Measurements from ENCODE around the gene DSC1.

Gene DSC1, protein sequence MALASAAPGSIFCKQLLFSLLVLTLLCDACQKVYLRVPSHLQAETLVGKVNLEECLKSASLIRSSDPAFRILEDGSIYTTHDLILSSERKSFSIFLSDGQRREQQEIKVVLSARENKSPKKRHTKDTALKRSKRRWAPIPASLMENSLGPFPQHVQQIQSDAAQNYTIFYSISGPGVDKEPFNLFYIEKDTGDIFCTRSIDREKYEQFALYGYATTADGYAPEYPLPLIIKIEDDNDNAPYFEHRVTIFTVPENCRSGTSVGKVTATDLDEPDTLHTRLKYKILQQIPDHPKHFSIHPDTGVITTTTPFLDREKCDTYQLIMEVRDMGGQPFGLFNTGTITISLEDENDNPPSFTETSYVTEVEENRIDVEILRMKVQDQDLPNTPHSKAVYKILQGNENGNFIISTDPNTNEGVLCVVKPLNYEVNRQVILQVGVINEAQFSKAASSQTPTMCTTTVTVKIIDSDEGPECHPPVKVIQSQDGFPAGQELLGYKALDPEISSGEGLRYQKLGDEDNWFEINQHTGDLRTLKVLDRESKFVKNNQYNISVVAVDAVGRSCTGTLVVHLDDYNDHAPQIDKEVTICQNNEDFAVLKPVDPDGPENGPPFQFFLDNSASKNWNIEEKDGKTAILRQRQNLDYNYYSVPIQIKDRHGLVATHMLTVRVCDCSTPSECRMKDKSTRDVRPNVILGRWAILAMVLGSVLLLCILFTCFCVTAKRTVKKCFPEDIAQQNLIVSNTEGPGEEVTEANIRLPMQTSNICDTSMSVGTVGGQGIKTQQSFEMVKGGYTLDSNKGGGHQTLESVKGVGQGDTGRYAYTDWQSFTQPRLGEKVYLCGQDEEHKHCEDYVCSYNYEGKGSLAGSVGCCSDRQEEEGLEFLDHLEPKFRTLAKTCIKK

DNA sequence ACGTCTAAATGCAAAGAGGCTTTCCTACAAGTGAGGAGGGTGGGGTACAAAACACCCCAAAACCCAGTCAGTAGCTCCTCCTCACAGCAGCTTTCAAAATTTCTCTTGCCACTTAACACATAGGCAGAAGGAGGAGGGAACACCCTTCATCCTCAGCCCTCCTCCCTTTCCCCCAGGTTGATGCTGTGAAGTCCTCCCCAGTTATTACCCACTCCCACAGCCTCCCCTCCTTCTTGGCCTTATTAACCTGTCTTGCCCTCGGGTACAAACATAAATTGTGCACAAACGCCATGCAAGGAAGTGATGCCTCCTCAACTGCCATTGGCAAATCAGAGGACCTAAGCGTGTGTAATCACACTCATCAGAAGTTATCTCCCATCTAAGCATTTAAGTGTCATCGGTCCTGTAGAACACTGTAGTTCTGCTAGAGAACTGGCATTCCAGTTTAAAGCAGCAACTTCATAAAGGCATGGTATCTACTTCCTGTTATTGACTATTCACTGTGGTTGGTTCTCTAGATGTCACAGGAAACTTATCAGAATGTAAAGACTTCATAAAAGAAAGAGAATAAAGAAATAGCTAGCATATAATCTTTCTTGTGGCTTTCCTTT is at the start of gene DSC1:
TSS of gene DSC1 (minus strand) at position 32 of the 611 bp plus-strand sequence. CDS start 262 bp downstream, outside the sequence.
- Histone ChIP-seq H3K27ac (no peak within 1 kb of the TSS), H3K4me3 (no peak within 1 kb of the TSS)
- TF ChIP-seq, protein P1, sequence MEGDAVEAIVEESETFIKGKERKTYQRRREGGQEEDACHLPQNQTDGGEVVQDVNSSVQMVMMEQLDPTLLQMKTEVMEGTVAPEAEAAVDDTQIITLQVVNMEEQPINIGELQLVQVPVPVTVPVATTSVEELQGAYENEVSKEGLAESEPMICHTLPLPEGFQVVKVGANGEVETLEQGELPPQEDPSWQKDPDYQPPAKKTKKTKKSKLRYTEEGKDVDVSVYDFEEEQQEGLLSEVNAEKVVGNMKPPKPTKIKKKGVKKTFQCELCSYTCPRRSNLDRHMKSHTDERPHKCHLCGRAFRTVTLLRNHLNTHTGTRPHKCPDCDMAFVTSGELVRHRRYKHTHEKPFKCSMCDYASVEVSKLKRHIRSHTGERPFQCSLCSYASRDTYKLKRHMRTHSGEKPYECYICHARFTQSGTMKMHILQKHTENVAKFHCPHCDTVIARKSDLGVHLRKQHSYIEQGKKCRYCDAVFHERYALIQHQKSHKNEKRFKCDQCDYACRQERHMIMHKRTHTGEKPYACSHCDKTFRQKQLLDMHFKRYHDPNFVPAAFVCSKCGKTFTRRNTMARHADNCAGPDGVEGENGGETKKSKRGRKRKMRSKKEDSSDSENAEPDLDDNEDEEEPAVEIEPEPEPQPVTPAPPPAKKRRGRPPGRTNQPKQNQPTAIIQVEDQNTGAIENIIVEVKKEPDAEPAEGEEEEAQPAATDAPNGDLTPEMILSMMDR (IDR thresholded peaks at IDR 0.05): no peak
- no peak for DNase-seq (ENCODE audit: low spot score)

DNA sequence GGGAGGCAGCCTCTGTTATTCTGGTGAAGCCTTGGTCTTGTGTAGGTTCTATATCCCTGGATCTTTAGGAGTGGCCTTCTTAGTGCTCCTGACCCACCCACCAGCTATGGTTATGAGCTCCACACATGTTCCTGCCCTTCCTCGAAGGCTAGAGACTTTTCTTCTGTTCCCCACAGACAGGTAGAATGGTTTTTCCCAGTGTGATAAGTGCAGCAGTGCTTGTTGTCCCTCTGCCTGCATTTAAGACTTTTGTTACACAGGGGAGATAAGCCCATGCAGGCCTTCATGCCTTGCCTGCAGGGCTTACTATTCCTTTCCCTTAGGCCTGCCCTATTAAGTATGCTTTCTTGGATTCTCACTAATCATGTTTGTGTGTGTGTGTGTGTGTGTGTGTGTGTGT is 48.4 kb upstream of the DSC1 start:
- no peak for DNase-seq (ENCODE audit: low spot score)
- Histone ChIP-seq H3K4me3 (no peak overlapping the region), H3K27ac (no peak overlapping the region)
- TF ChIP-seq, protein P1 (IDR thresholded peaks at IDR 0.05): no peak

DNA sequence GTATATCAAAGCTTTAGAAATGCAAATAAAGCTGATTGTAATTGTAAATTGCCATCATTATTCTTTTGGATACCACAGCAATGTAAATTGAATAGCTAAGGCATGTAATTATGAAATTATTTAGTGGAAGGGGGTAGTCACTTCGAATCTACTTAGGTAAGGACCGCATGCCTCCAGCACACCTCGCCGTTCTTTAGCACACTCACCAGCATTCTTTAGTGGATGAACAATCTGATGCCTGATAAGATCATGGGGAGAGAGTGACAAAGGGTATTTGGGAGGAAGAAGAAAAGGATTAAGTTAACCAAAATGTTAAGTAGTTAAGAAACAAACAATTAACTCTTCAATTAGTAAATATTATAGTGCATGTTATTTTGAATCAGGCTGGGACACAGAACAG is 46.4 kb upstream of the DSC1 start:
- TF ChIP-seq, protein P1 (IDR thresholded peaks at IDR 0.05): no peak
- no peak overlapping the region for H3K4me3 ChIP-seq

DNA sequence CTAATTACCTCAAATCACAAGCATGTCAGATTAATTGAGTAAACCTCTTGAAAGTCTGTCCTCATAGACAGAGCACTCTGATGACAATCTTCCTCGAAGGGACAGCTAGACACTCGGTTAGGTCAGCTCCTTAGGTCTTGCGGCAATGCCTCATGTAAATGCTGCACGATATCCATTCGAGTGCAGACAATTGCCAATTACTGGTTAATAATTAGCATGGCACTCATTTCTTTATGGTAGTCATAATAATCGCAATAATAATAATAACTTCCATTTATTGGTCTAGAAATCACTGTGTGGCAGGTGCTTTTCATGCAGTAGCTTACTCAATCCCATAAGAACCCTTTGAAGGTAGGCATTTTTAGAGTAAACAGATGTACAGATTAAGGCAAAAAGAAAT is 44.7 kb upstream of the DSC1 start:
- Histone ChIP-seq H3K4me3 (no peak overlapping the region), H3K27ac (no peak overlapping the region)
- DNase-seq (ENCODE audit: low spot score): no peak
- TF ChIP-seq, protein P1 (IDR thresholded peaks at IDR 0.05): no peak

More for the DNA sequence above, 46.4 kb upstream of the DSC1 start:
- H3K27ac ChIP-seq: no peak overlapping the region
- DNase-seq (ENCODE audit: low spot score): no peak

DNA sequence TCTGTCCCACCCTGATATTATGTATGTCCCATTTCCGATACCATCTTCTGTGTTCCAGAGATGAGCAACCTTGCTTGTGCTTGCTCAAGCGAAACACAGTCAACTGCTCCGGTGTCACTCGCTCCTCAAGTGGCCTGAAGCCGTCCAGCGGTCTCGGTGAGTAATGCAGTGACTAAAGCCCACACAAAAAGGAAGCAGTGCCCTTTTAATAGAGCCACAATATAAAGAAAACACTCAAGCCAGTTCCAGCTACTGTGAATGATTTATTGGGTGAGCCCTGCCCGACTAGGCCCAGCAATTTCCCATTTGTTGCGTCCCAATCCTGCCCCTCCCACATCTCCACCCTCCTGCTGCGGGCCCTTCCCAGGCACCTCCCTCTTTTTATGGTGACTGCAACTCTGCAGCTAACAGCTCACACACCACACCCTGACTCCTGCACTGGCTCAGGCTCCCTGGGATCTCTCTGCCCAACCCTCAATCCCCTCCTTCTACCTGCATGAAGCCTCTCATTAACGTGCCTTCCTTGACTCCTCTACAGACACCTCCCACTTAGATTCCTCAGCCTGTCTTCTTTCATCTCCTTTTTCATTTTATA is 44.2 kb upstream of the DSC1 start:
- no peak for DNase-seq (ENCODE audit: low spot score)
- TF ChIP-seq, protein P1 (IDR thresholded peaks at IDR 0.05): no peak
- Histone ChIP-seq H3K27ac (peak overlapping the region in 1 of 2 donors; percentile 9), H3K4me3 (no peak overlapping the region)

DNA sequence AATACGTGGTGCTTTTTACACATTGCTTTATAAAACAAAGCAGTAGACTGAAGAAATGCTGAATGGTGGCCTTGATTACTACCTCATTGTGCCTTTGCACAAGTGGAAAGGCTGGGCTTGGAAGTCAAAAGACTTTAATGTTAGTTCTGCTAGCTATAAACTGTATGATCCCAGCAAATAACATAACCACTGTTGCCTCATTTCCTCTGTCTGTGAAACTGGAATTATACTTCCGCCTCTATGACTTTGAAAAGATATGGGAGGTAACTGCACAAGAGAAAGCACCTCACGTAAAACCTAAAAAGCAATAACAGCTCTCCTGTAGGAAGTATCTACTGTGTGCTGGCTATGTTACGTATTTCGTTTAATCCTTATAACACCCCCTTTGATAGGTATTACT is 43.4 kb upstream of the DSC1 start:
- no peak overlapping the region for H3K4me3 ChIP-seq
- TF ChIP-seq, protein P1 (IDR thresholded peaks at IDR 0.05): no peak
- H3K27ac ChIP-seq: peak overlapping the region in 1 of 2 donors; percentile 9
- DNase-seq (ENCODE audit: low spot score): no peak
